Neural cell (in vitro differentiated cells): Measurements from ENCODE around the gene NCAPD3. TPM values are rescaled to one million over a fixed set of nuclear protein-coding genes. Genes with fewer than 3 reads are reported as not detected.

ENCODE experiments used
- H2AFZ ChIP-seq: fragments of 200-600, 300-800 bp; sonication (generic), shearing (Covaris generic); 2 replicates; pipeline ENCODE4 v1.6.0; 2014; ENCODE audit warnings: low read depth, mild to moderate bottlenecking, antibody characterized with exemption, low read length, moderate library complexity
- H3F3A ChIP-seq: fragments of 200-600 bp; shearing (Covaris generic); 2 replicates; pipeline ENCODE4 v1.6.1; 2016; ENCODE audit warnings: mild to moderate bottlenecking, moderate library complexity, mixed read lengths, antibody characterized with exemption, low read length; ENCODE audit not compliant: insufficient read depth, poor library complexity, severe bottlenecking
- H3K27ac ChIP-seq: fragments of 200-600, 300-800 bp; sonication (generic), shearing (Covaris generic); 2 replicates; pipeline ENCODE4 v1.5.1; 2014; ENCODE audit warnings: mild to moderate bottlenecking, low read length, moderate library complexity
- H3K27me3 ChIP-seq: fragments of 300-800, 200-600 bp; sonication (generic), shearing (Covaris generic); 2 replicates; pipeline ENCODE4 v1.6.0; 2014; ENCODE audit warnings: mild to moderate bottlenecking, low read depth, low read length, moderate library complexity; ENCODE audit not compliant: insufficient read depth
- H3K36me3 ChIP-seq: fragments of 300-800, 200-600 bp; sonication (generic), shearing (Covaris generic); 2 replicates; pipeline ENCODE4 v1.5.1; 2014; ENCODE audit warnings: mild to moderate bottlenecking, antibody characterized with exemption, low read length, moderate library complexity; ENCODE audit not compliant: insufficient read depth
- H3K4me2 ChIP-seq: fragments of 300-800, 200-600 bp; sonication (generic), shearing (Covaris generic); 2 replicates; pipeline ENCODE4 v1.6.0; 2014; ENCODE audit warnings: mild to moderate bottlenecking, low read length
- H3K4me3 ChIP-seq: fragments of 300-800, 200-600 bp; sonication (generic), shearing (Covaris generic); 2 replicates; pipeline ENCODE4 v1.5.1; 2014; ENCODE audit warnings: mild to moderate bottlenecking, low read length, moderate library complexity
- H3K79me2 ChIP-seq: fragments of 200-600 bp; shearing (Covaris generic); replicated peaks from 2 replicates; pipeline ENCODE4 v1.6.0; 2014; ENCODE audit warnings: mild to moderate bottlenecking, low read length, moderate library complexity; ENCODE audit not compliant: insufficient read depth
- H3K9ac ChIP-seq: fragments of 300-800, 200-600 bp; sonication (generic), shearing (Covaris generic); 2 replicates; pipeline ENCODE4 v1.6.1; 2016; ENCODE audit warnings: mild to moderate bottlenecking, low read length, mixed read lengths
- H3K9me2 ChIP-seq: fragments of 200-600 bp; shearing (Covaris generic); 2 replicates; pipeline ENCODE4 v1.6.1; 2016; ENCODE audit warnings: mild to moderate bottlenecking, low read length, mixed read lengths; ENCODE audit not compliant: insufficient read depth
- H3K9me3 ChIP-seq: fragments of 200-600, 300-800 bp; sonication (generic), shearing (Covaris generic); 2 replicates; pipeline ENCODE4 v1.6.1; 2016; ENCODE audit warnings: mild to moderate bottlenecking, mixed run types, low read length, moderate library complexity, mixed read lengths
- H4K20me1 ChIP-seq: fragments of 200-600 bp; shearing (Covaris generic); 2 replicates; pipeline ENCODE4 v1.6.1; 2016; ENCODE audit warnings: mild to moderate bottlenecking, mixed run types; ENCODE audit not compliant: insufficient read depth
- EP300 ChIP-seq: fragments of 450-650 bp; conservative IDR thresholded peaks from 2 replicates; pipeline ENCODE4 v1.6.1; 2014; ENCODE audit warnings: antibody characterized with exemption, mild to moderate bottlenecking, moderate library complexity; ENCODE audit not compliant: poor library complexity, severe bottlenecking
- EZH2 ChIP-seq: fragments of 200-600, 300-800 bp; shearing (Covaris generic), sonication (generic); IDR thresholded peaks from 2 replicates; pipeline ENCODE4 v1.6.1; 2014; ENCODE audit warnings: antibody characterized with exemption, low read length, borderline replicate concordance, mild to moderate bottlenecking; ENCODE audit not compliant: insufficient read depth, poor library complexity, severe bottlenecking
- MXI1 ChIP-seq: fragments of 450-650 bp; conservative IDR thresholded peaks from 2 replicates; pipeline ENCODE4 v1.6.1; 2014; ENCODE audit warnings: antibody characterized with exemption, mild to moderate bottlenecking; ENCODE audit not compliant: poor library complexity, severe bottlenecking
- POLR2AphosphoS5 ChIP-seq: IDR thresholded peaks from 2 replicates; pipeline ENCODE4 v1.6.1; 2012
- RAD21 ChIP-seq: fragments of 450-650 bp; conservative IDR thresholded peaks from 2 replicates; pipeline ENCODE4 v1.6.1; 2014; ENCODE audit warnings: antibody characterized with exemption, mild to moderate bottlenecking, moderate library complexity
- SMC3 ChIP-seq: fragments of 450-650 bp; conservative IDR thresholded peaks from 2 replicates; pipeline ENCODE4 v1.6.1; 2014; ENCODE audit warnings: antibody characterized with exemption, mild to moderate bottlenecking, moderate library complexity; ENCODE audit not compliant: poor library complexity
- TAF1 ChIP-seq: IDR thresholded peaks from 2 replicates; pipeline ENCODE4 v1.6.1; 2012; ENCODE audit warnings: low read depth
- polyA plus RNA-seq: library from polyadenylated mRNA; depleted of rRNA; stranded (reverse); fragments of >200 nt; gene quantifications from 2 replicates; pipeline ENCODE4 v1.2.3, GENCODE V29; 2014
- TF ChIP-seq, protein P1 (sequence below): IDR thresholded peaks from 2 replicates; pipeline ENCODE4 v1.6.1; 2012; ENCODE audit warnings: borderline replicate concordance
- TF ChIP-seq, protein P2 (sequence below): fragments of 450-650 bp; IDR thresholded peaks from 2 replicates; pipeline ENCODE4 v1.5.1; 2014; ENCODE audit warnings: antibody characterized with exemption, mild to moderate bottlenecking, moderate library complexity; ENCODE audit not compliant: poor library complexity, severe bottlenecking

The NCAPD3 gene
- polyA plus RNA-seq, 1 donor from 2014 or later, result 11.9 TPM

DNA sequence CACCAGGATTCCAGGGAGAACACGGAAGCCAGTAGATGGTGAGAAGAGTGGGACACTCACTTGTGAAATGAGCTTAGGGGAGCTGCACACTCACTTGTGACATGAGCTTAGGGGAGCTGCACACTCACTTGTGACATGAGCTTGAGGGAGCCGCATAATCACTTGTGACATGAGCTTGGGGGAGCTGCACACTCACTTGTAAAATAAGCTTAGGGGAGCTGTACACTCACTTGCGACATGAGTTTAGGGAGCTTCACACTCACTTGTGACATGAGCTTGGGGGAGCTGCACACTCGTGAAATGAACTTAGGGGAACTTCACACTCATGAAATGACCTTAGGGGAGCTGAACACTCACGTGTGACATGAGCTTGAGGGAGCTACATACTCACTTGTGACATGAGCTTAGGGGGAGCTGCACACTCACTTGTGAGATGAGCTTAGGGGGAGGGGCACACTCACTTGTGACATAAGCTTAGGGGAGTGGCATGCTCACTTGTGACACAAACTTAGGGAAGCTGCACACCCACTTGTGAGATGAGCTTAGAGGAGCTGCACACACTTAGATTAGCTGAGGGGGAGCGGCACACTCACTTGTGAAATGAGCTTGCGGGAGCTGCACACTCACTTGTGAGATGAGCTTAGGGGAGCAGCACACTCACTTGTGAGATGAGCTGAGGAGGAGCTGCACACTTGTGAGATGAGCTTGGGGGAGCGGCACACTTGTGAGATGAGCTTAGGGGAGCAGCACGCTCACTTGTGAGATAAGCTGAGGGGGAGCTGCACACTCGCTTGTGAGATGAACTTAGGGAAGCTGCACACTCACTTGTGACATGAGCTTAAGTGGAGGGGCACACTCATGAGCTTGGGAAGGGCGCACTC, 59.0 kb downstream of the NCAPD3 start:
- no peak overlapping the region for H3K4me2 ChIP-seq
- H3F3A ChIP-seq, result no peaks in the 10 kb centered on the region
- no peak overlapping the region for H2AFZ ChIP-seq
- TF ChIP-seq TAF1, result no peak
- TF ChIP-seq, protein P1, sequence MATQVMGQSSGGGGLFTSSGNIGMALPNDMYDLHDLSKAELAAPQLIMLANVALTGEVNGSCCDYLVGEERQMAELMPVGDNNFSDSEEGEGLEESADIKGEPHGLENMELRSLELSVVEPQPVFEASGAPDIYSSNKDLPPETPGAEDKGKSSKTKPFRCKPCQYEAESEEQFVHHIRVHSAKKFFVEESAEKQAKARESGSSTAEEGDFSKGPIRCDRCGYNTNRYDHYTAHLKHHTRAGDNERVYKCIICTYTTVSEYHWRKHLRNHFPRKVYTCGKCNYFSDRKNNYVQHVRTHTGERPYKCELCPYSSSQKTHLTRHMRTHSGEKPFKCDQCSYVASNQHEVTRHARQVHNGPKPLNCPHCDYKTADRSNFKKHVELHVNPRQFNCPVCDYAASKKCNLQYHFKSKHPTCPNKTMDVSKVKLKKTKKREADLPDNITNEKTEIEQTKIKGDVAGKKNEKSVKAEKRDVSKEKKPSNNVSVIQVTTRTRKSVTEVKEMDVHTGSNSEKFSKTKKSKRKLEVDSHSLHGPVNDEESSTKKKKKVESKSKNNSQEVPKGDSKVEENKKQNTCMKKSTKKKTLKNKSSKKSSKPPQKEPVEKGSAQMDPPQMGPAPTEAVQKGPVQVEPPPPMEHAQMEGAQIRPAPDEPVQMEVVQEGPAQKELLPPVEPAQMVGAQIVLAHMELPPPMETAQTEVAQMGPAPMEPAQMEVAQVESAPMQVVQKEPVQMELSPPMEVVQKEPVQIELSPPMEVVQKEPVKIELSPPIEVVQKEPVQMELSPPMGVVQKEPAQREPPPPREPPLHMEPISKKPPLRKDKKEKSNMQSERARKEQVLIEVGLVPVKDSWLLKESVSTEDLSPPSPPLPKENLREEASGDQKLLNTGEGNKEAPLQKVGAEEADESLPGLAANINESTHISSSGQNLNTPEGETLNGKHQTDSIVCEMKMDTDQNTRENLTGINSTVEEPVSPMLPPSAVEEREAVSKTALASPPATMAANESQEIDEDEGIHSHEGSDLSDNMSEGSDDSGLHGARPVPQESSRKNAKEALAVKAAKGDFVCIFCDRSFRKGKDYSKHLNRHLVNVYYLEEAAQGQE, result no peak
- TF ChIP-seq EP300, result no peak
- no peak for TF ChIP-seq RAD21
- TF ChIP-seq MXI1, result no peak
- TF ChIP-seq POLR2AphosphoS5, result no peak
- no peak for TF ChIP-seq EZH2
- TF ChIP-seq, protein P2, sequence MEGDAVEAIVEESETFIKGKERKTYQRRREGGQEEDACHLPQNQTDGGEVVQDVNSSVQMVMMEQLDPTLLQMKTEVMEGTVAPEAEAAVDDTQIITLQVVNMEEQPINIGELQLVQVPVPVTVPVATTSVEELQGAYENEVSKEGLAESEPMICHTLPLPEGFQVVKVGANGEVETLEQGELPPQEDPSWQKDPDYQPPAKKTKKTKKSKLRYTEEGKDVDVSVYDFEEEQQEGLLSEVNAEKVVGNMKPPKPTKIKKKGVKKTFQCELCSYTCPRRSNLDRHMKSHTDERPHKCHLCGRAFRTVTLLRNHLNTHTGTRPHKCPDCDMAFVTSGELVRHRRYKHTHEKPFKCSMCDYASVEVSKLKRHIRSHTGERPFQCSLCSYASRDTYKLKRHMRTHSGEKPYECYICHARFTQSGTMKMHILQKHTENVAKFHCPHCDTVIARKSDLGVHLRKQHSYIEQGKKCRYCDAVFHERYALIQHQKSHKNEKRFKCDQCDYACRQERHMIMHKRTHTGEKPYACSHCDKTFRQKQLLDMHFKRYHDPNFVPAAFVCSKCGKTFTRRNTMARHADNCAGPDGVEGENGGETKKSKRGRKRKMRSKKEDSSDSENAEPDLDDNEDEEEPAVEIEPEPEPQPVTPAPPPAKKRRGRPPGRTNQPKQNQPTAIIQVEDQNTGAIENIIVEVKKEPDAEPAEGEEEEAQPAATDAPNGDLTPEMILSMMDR, result no peak
- no peak for TF ChIP-seq SMC3
- no peak overlapping the region for H3K27ac ChIP-seq
- no peaks in the 10 kb centered on the region for H3K79me2 ChIP-seq
- H3K27me3 ChIP-seq, result no peaks in the 10 kb centered on the region
- peaks cover 10% of the 10 kb centered on the region for H3K9me3 ChIP-seq
- H3K36me3 ChIP-seq, result peaks cover 30% of the 10 kb centered on the region
- no peaks in the 10 kb centered on the region for H4K20me1 ChIP-seq
- H3K4me3 ChIP-seq, result no peak overlapping the region
- no peaks in the 10 kb centered on the region for H3K9me2 ChIP-seq
- H3K9ac ChIP-seq, result no peak overlapping the region

DNA sequence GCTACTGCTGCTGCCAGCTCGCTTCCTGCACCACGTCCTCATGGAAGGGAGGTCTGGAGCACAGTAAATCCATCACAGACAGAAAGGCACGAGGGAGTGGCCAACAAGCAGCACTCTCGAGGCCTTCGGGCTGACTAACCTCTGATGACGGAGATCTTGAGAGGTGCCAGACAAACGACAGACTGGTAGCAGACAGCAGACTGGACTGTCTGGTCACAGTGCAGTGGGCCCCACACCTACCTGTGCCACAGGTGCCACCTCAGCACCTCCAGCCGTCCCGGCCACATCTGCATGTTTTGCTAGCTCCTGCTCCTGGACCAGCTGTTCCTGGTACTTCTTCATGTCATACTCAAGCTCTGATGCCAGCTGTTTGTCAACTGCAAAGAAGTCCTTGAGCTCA, 64.1 kb downstream of the NCAPD3 start:
- H3K79me2 ChIP-seq, result no peaks in the 10 kb centered on the region
- no peaks in the 10 kb centered on the region for H4K20me1 ChIP-seq
- H3F3A ChIP-seq, result no peaks in the 10 kb centered on the region
- H3K9ac ChIP-seq, result no peak overlapping the region
- no peak overlapping the region for H3K27ac ChIP-seq
- H3K36me3 ChIP-seq, result peaks cover 19% of the 10 kb centered on the region
- no peaks in the 10 kb centered on the region for H3K9me2 ChIP-seq
- H3K27me3 ChIP-seq, result no peaks in the 10 kb centered on the region
- H3K4me3 ChIP-seq, result no peak overlapping the region
- H3K9me3 ChIP-seq, result peaks cover 3% of the 10 kb centered on the region
- TF ChIP-seq, protein P1, result no peak
- TF ChIP-seq TAF1 (no peak), RAD21 (no peak), EP300 (no peak), POLR2AphosphoS5 (no peak), EZH2 (no peak)
- no peak overlapping the region for H2AFZ ChIP-seq
- H3K4me2 ChIP-seq, result no peak overlapping the region
